GM12878 (cell line): ENCODE results near the gene IKBIP. TPM values are rescaled to one million over a fixed set of nuclear protein-coding genes. Genes with fewer than 3 reads are reported as not detected.

Experiments
- ATAC-seq: fragments of 200-7000 bp; cut with Tn5 transposase; 3 replicates; pipeline ENCODE4 v1.9.1; 2020; ENCODE audit warnings: mild to moderate bottlenecking, moderate library complexity
- BruUV-seq: library from RNA; stranded (reverse); fragments of 400-500 nt; replicated peaks from 2 replicates; lab custom pipeline; 2021; lab: Mats Ljungman, UMichigan
- CTCF ChIA-PET: fragments of 300-600 bp; sonication (Branson Sonifier 250); formaldehyde crosslinking; extraction: SDS; loops from one replicate; lab custom pipeline; 2021; ENCODE audit warnings: inconsistent platforms; lab: Yijun Ruan, JAX
- POLR2A ChIA-PET: fragments of 350-600 bp; formaldehyde crosslinking; extraction: SDS; loops from one replicate; lab custom pipeline; 2021; ENCODE audit warnings: inconsistent platforms; lab: Charles Lee
- RAD21 ChIA-PET: fragments of 300-600 bp; sonication (Branson Sonifier 250); formaldehyde crosslinking; loops from one replicate; lab custom pipeline; 2023; ENCODE audit warnings: antibody characterized with exemption; ENCODE audit not compliant: unreplicated experiment; lab: Charles Lee
- SMC1A ChIA-PET: fragments of 300-600 bp; sonication (Branson Sonifier 250); formaldehyde crosslinking; loops from one replicate; lab custom pipeline; 2023; ENCODE audit not compliant: unreplicated experiment, uncharacterized antibody; lab: Charles Lee
- DNase-seq: peaks from one replicate; pipeline ENCODE4 v3.0.0-alpha.2; 2011; ENCODE audit warnings: low read depth, low spot score
- FAIRE-seq: peaks from 3 replicates; lab custom pipeline; 2011; peaks lifted over from hg19 to GRCh38; lab: Jason Lieb, UNC
- H2AFZ ChIP-seq: 2 replicates; pipeline ENCODE4 v1.6.0; 2011; ENCODE audit warnings: low read depth, low read length, control low read depth; ENCODE audit not compliant: control insufficient read depth
- H3K27ac ChIP-seq: 2 replicates; pipeline ENCODE4 v1.5.1; 2011; ENCODE audit warnings: control low read depth; ENCODE audit not compliant: control insufficient read depth, insufficient read depth
- H3K27me3 ChIP-seq, 2 experiments: replicated peaks in 1 of 2; 2 replicates each; pipeline versions ENCODE4 v1.6.0 to v1.6.1; 2011; ENCODE audit warnings: low read length in 1 of 2; ENCODE audit not compliant: control insufficient read depth in 2 of 2, insufficient read depth in 2 of 2
- H3K36me3 ChIP-seq, 2 experiments: 2 replicates each; pipeline ENCODE4 v1.5.1; 2011; ENCODE audit warnings: low read length in 1 of 2; ENCODE audit not compliant: control insufficient read depth in 2 of 2, insufficient read depth in 2 of 2
- H3K4me1 ChIP-seq: 2 replicates; pipeline ENCODE4 v1.6.1; 2011; ENCODE audit warnings: mild to moderate bottlenecking, low read length, moderate library complexity, mixed read lengths; ENCODE audit not compliant: control insufficient read depth, insufficient read depth
- H3K4me2 ChIP-seq: 2 replicates; pipeline ENCODE4 v1.6.0; 2011; ENCODE audit warnings: control low read depth; ENCODE audit not compliant: control insufficient read depth, insufficient read depth
- H3K4me3 ChIP-seq: fragments of 200-600 bp; sonication (generic); 2 replicates; pipeline ENCODE4 v1.5.1; 2016
- H3K79me2 ChIP-seq: 2 replicates; pipeline ENCODE4 v1.6.0; 2011; ENCODE audit warnings: low read length; ENCODE audit not compliant: control insufficient read depth, insufficient read depth
- H3K9ac ChIP-seq: 2 replicates; pipeline ENCODE4 v1.8.0; 2011; ENCODE audit warnings: low read length, control low read depth, mixed read lengths; ENCODE audit not compliant: control insufficient read depth, insufficient read depth
- H3K9me3 ChIP-seq: replicated peaks from 3 replicates; pipeline ENCODE4 v1.5.1; 2011; ENCODE audit warnings: mild to moderate bottlenecking, low read length; ENCODE audit not compliant: control insufficient read depth, insufficient read depth
- H4K20me1 ChIP-seq: 2 replicates; pipeline ENCODE4 v1.6.0; 2011; ENCODE audit not compliant: control insufficient read depth, insufficient read depth
- BCL11A ChIP-seq: IDR thresholded peaks from 2 replicates; pipeline ENCODE4 v1.6.1; 2011; ENCODE audit warnings: low read depth, low read length
- ETV6 ChIP-seq, 2 experiments: fragments of 450-650 bp in 1 of 2; IDR thresholded peaks in 1 of 2; conservative IDR thresholded peaks in 1 of 2; 2 replicates each; pipeline ENCODE4 v1.6.1; 2014; ENCODE audit warnings: antibody characterized with exemption in 1 of 2, borderline replicate concordance in 1 of 2, low read depth in 1 of 2, mild to moderate bottlenecking in 1 of 2, moderate library complexity in 1 of 2
- LARP7 ChIP-seq: fragments of 450-650 bp; IDR thresholded peaks from 2 replicates; pipeline ENCODE4 v1.6.1; 2017; ENCODE audit warnings: mild to moderate bottlenecking
- MEF2B ChIP-seq: fragments of 450-650 bp; IDR thresholded peaks from 2 replicates; pipeline ENCODE4 v1.6.1; 2018; ENCODE audit warnings: mild to moderate bottlenecking, moderate library complexity; ENCODE audit not compliant: partially characterized antibody, poor library complexity, severe bottlenecking
- NR2C1 ChIP-seq: fragments of 450-650 bp; IDR thresholded peaks from 2 replicates; pipeline ENCODE4 v1.6.1; 2017; ENCODE audit warnings: antibody characterized with exemption, mild to moderate bottlenecking, moderate library complexity
- RUNX3 ChIP-seq: IDR thresholded peaks from 2 replicates; pipeline ENCODE4 v1.6.1; 2012; ENCODE audit warnings: low read length, inconsistent platforms
- TAF1 ChIP-seq: IDR thresholded peaks from 2 replicates; pipeline ENCODE4 v1.6.1; 2011; ENCODE audit warnings: mild to moderate bottlenecking, low read depth, low read length, borderline replicate concordance
- TCF7 ChIP-seq: IDR thresholded peaks from 2 replicates; pipeline ENCODE4 v1.6.1; 2014; ENCODE audit warnings: antibody characterized with exemption, borderline replicate concordance
- WGBS: methylation state at CpG from one replicate; pipeline ENCODE4 v1.1.6; 2016; ENCODE audit warnings: low lambda C conversion rate; ENCODE audit not compliant: insufficient replicate concordance, insufficient coverage; ENCODE audit errors: missing lambda C conversion rate; 5-methylcytosine and 5-hydroxymethylcytosine counted together
- in situ Hi-C: fragments of 300-500 bp; cut with MboI; formaldehyde crosslinking; loops from 9 replicates; pipeline ENCODE4 v1.14.3; 2018; ENCODE audit warnings: mixed read lengths
- intact Hi-C: fragments of 100-400 bp; cut with micrococcal nuclease; formaldehyde crosslinking; loops from one replicate; pipeline ENCODE4 v1.14.2; 2022; ENCODE audit not compliant: unreplicated experiment
- polyA plus RNA-seq, 11 experiments: library from polyadenylated mRNA; depleted of rRNA in 4 of 11; unstranded in 6 of 11; stranded (reverse) in 5 of 11; fragments of >200 nt; fragmentation: Nextera tagmentation in 4 of 11; fragmentation: Illumina TruSeq in 1 of 11; extraction: Ambion mirVana in 4 of 11; extraction: Trizol in 1 of 11; gene quantifications; 1 replicate in 1 of 11; 2 replicates in 10 of 11; pipeline versions ENCODE4 v1.2.1 to v1.2.3, GENCODE V29; 2011 to 2016; ENCODE audit warnings: inconsistent platforms in 2 of 11, missing spikeins in 2 of 11, low read depth in 1 of 11
- total RNA-seq, 4 experiments: library from RNA; depleted of rRNA in 3 of 4; stranded (reverse); fragments of >200 nt in 3 of 4; fragmentation: Illumina TruSeq in 1 of 4; extraction: Trizol in 1 of 4; gene quantifications; 2 replicates each; pipeline versions ENCODE4 v1.2.1 to v1.2.3, GENCODE V29; 2013 to 2021
- TF ChIP-seq, protein P1 (sequence below): fragments of 450-650 bp; IDR thresholded peaks from 2 replicates; pipeline ENCODE4 v1.6.1; 2016; ENCODE audit warnings: mild to moderate bottlenecking
- TF ChIP-seq, protein P2 (sequence below): fragments of 450-650 bp; IDR thresholded peaks from 2 replicates; pipeline ENCODE4 v1.6.1; 2016; ENCODE audit warnings: mild to moderate bottlenecking

IKBIP gene
- total and polyA plus RNA-seq, 10 of the 15 experiments (the other 5 are each of a cell fraction or from before 2014, with no cell fraction given), result 5.4 to 34.5 (median 18.4) TPM

DNA sequence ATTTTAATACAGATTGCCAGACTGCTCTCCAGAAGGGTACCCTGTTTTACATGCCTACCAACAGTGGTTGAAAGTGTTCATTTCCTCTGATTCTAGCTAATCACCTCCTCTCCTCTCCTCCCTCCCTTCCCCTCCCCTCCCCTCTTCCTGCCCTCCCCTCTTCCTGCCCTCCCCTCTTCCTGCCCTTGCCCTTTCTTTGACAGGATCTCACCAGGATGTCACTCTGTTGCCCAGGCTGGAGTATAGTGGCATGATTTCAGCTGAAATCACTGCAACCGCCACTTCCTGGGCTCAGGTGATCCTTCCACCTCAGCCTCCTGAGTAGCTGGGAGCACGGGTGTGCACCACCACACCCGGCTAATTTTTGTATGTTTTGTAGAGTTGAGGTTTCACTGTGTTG lies 25.2 kb upstream of the IKBIP start:
- ChIA-PET RAD21 (no interaction called here), SMC1A (interaction anchor here (0.7 to 2.2 kb wide), 2 partner anchors 22 to 103 kb away, joined by 3 to 5 read pairs; no protein-coding TSS in a partner anchor), POLR2A (interaction anchor here (0.6 kb wide), 1 partner anchor 39 kb away, joined by 4 read pairs; no protein-coding TSS in a partner anchor), CTCF (interaction anchor here (0.6 to 2.6 kb wide), 5 partner anchors 9 to 329 kb away, joined by 3 to 8 read pairs (median 4); no protein-coding TSS in a partner anchor)
- H3K4me2 ChIP-seq, result no peak overlapping the region
- intact Hi-C loops, result no loop called here
- H2AFZ ChIP-seq, result no peak overlapping the region
- no peak for ATAC-seq
- in situ Hi-C loops, result no loop called here
- no peaks in the 10 kb centered on the region for H3K9me3 ChIP-seq
- no TSS peak for BruUV-seq
- 72% methylated on average over 3 of the region's 3 CpGs for WGBS
- H3K79me2 ChIP-seq, result no peaks in the 10 kb centered on the region
- no peak overlapping the region for H3K9ac ChIP-seq
- no peak overlapping the region for H3K4me3 ChIP-seq
- no peaks in the 10 kb centered on the region for H4K20me1 ChIP-seq
- no peak for DNase-seq
- H3K27ac ChIP-seq, result no peak overlapping the region
- H3K27me3 ChIP-seq, result no peaks in the 10 kb centered on the region
- no peaks in the 10 kb centered on the region for H3K4me1 ChIP-seq
- TF ChIP-seq, protein P1, sequence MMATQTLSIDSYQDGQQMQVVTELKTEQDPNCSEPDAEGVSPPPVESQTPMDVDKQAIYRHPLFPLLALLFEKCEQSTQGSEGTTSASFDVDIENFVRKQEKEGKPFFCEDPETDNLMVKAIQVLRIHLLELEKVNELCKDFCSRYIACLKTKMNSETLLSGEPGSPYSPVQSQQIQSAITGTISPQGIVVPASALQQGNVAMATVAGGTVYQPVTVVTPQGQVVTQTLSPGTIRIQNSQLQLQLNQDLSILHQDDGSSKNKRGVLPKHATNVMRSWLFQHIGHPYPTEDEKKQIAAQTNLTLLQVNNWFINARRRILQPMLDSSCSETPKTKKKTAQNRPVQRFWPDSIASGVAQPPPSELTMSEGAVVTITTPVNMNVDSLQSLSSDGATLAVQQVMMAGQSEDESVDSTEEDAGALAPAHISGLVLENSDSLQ, result no peak
- TF ChIP-seq ETV6 (conservative IDR thresholded peaks at IDR 0.05 in 1 of 2, IDR thresholded peaks at IDR 0.05 in 1 of 2; ENCODE audit: borderline replicate concordance in 1 of 2, low read depth in 1 of 2), result no peak
- TF ChIP-seq BCL11A, result no peak
- TF ChIP-seq, protein P2, sequence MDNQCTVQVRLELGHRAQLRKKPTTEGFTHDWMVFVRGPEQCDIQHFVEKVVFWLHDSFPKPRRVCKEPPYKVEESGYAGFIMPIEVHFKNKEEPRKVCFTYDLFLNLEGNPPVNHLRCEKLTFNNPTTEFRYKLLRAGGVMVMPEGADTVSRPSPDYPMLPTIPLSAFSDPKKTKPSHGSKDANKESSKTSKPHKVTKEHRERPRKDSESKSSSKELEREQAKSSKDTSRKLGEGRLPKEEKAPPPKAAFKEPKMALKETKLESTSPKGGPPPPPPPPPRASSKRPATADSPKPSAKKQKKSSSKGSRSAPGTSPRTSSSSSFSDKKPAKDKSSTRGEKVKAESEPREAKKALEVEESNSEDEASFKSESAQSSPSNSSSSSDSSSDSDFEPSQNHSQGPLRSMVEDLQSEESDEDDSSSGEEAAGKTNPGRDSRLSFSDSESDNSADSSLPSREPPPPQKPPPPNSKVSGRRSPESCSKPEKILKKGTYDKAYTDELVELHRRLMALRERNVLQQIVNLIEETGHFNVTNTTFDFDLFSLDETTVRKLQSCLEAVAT, result no peak
- no peak for TF ChIP-seq TAF1
- TF ChIP-seq NR2C1, result no peak
- no peak for TF ChIP-seq TCF7
- no peak for TF ChIP-seq MEF2B
- TF ChIP-seq LARP7, result no peak
- no peak for TF ChIP-seq RUNX3
- TF ChIP-seq, all 136 proteins: peak for 0
- H3K36me3 ChIP-seq, result peaks cover 0 to 16% of the 10 kb centered on the region in 2 experiments; a peak in 3 of 4 replicates
- no peak for FAIRE-seq
